GM19035 (cell line): ENCODE measurements around the gene HNF1A.
"Not testable (repeated sequence)": the region's sequence is repeated elsewhere in the genome, so short reads cannot be mapped to it uniquely, and the experiment has no call there.

Source experiments
- ATAC-seq: cut with Tn5 transposase; IDR thresholded peaks from one replicate; pipeline ENCODE4 v1.9.1; 2021; ENCODE audit not compliant: unreplicated experiment

HNF1A gene

GRCh38 chr12:120978296-120979219, at the start of gene HNF1A:
HNF1A (plus strand) TSS chr12:120978543; CDS start chr12:120978769, 226 bp downstream.
- no peak for ATAC-seq

- ATAC-seq = no peak
Observed at GRCh38 chr12:120928864-120929652, 49.3 kb upstream of the HNF1A start.

GRCh38 chr12:120930032-120930431, 48.3 kb upstream of the HNF1A start:
- no peak for ATAC-seq

- no peak for ATAC-seq
Observed at GRCh38 chr12:120932058-120932457, 46.3 kb upstream of the HNF1A start.

- ATAC-seq = no peak
Observed at GRCh38 chr12:120932956-120933526, 45.3 kb upstream of the HNF1A start.

- no peak for ATAC-seq
Observed at GRCh38 chr12:120933786-120934185, 44.6 kb upstream of the HNF1A start.

GRCh38 chr12:120936197-120936596, 42.1 kb upstream of the HNF1A start:
- ATAC-seq = no peak

- no peak for ATAC-seq
Observed at GRCh38 chr12:120938496-120938895, 39.8 kb upstream of the HNF1A start.

GRCh38 chr12:120939523-120939922, 38.8 kb upstream of the HNF1A start:
- ATAC-seq = no peak

GRCh38 chr12:120940006-120940405, 38.3 kb upstream of the HNF1A start:
- no peak for ATAC-seq

GRCh38 chr12:120940799-120941198, 37.5 kb upstream of the HNF1A start:
- no peak for ATAC-seq

GRCh38 chr12:120941412-120941811, 36.9 kb upstream of the HNF1A start:
- no peak for ATAC-seq

GRCh38 chr12:120941846-120942405, 36.4 kb upstream of the HNF1A start:
- ATAC-seq = no peak

GRCh38 chr12:120943482-120943881, 34.9 kb upstream of the HNF1A start:
- ATAC-seq = no peak

GRCh38 chr12:120944645-120945217, 33.6 kb upstream of the HNF1A start:
- no peak for ATAC-seq

- ATAC-seq = not testable (repeated sequence)
Observed at GRCh38 chr12:120945516-120945915, 32.8 kb upstream of the HNF1A start.

GRCh38 chr12:120950260-120950799, 28.0 kb upstream of the HNF1A start:
- not testable (repeated sequence) for ATAC-seq

GRCh38 chr12:120950807-120951206, 27.5 kb upstream of the HNF1A start:
- no peak for ATAC-seq

GRCh38 chr12:120955232-120955631, 23.1 kb upstream of the HNF1A start:
- ATAC-seq = no peak

GRCh38 chr12:120956579-120957300, 21.6 kb upstream of the HNF1A start:
- no peak for ATAC-seq
